Measurements from ENCODE around the gene MREG.
"Not testable (repeated sequence)": the region's sequence is repeated elsewhere in the genome, so short reads cannot be mapped to it uniquely, and the experiment has no call there.

Gene MREG

DNA sequence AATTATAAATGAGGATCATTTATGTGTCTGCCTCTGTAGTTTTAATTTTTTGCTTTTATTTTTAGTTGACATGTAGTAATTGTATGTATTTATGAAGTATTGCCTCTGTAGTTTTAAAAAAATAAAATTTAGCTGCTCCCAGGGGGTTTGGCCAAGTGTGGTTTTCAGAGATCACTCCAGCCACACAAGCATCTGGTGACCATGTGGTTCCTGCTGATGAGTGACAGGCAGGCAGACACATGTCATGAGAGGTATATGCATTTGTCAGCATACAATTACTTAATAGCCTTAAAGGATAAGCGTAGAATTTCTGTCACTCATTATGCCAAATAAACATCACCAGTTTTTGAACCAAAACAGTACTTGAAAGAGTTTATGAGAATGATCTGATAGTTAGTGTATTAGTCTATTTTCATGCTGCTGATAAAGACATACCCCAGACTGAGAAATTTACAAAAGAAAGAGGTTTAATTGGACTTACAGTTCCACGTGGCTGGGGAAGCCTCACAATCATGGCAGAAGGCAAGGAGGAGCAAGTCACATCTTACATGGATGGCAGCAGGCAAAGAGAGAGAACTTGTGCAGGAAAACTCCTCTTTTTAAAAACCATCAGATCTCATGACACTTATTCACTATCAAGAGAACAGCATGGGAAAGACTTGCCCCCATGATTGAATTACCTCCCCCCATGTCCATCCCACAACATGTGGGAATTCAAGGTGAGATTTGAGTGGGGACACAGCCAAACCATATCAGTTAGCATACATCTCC is 29.6 kb downstream of the MREG start:
- no peak for DNase-seq

- no peak for DNase-seq
Observed at GRCh38 chr2:215982465-215982875, 30.9 kb downstream of the MREG start.

DNA sequence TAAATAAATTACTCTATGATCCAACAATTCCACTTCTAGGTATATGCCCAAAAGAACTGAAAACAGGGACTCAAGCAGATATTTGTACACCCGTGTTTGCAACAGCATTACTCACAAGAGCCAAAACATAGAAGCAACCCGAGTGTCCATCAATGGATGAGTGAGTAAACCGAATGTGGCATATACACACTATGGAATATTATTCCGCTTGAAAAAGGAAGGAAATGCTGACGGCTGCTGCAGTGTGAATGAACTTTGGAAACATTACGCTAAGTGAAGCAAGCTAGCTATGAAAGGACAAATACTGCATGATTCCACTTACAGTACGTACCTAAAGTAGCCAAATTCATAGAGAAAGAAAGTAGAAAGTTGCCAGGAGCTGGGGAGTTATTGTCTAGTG is 32.2 kb downstream of the MREG start:
- DNase-seq, result peak; percentile 47

GRCh38 chr2:215979620-215980019 is 33.7 kb downstream of the MREG start:
- DNase-seq, result no peak

- no peak for DNase-seq
Observed at GRCh38 chr2:215974700-215975429, 38.5 kb downstream of the MREG start.

- no peak for DNase-seq
Observed at GRCh38 chr2:215973954-215974699, 39.2 kb downstream of the MREG start.

- no peak for DNase-seq
Observed at GRCh38 chr2:215973145-215973792, 40.1 kb downstream of the MREG start.

- DNase-seq, result no peak
Observed at GRCh38 chr2:215971671-215972070, 41.7 kb downstream of the MREG start.

DNA sequence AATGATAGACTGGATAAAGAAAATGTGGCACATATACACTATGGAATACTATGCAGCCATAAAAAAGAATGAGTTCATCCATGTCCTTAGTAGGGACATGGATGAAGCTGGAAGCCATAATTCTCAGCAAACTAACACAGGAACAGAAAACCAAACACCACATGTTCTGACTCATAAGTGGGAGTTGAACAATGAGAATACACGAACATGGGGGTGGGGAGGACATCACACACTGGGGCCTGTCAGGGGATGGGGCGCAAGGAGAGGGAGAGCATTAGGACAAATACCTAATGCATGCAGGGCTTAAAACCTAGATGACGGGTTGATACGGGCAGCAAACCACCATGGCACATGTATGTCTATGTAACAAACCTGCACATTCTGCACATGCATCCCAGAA is 42.5 kb downstream of the MREG start:
- not testable (repeated sequence) for DNase-seq

- no peak for DNase-seq
Observed at GRCh38 chr2:215970425-215970824, 42.9 kb downstream of the MREG start.

DNA sequence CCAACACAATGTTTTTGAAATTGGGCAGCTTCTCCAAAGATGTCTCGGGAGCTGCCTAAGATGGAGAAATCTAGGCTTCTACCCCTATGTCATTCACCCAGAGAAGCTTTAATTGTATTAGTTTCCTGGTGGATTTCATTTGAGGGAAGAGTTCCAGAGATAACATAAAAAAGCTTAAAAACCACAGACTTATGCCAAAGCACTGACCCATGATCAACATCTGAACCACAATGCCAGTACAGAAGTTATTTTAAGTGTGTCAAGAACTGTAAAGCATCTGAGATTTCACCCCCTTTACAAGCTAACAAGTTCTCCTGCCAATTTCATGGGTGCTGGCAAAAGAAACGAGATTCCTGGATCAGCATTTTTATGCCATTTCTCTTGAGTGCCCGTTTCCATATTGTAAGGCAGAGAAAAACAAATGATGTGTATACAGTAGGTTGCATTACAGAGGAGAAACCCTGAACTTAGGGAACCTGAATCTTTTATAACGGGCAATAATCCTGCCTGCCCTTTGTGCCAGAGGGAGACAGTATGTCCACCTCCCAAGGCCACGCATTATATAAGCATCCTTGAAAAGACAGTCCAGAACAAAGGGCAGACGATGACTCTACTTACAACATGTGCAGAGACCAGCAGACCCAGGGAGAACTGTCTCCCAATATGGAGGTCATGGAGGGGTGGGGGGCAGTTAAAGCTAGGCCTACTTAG is 44.1 kb downstream of the MREG start:
- no peak for DNase-seq

DNA sequence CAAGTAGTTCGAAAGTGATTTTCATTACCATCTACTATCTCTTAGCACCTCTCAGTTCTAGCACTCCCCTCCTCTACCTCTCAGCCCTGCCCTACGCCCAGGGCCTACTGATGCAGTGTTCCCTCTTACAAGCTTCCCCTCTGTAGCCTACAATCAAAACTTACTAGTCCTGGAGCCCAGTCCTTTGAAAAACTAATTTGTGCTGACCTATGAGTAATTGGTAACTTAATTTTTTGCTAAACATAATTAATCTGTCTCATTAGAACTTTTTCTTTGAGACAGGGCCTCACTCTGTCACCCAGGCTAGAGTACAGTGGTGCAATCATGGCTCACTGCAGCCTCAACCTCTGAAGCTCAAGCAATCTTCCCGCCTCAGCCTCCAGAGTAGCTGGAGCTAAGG is 44.9 kb downstream of the MREG start:
- no peak for DNase-seq

GRCh38 chr2:215967590-215968378 is 45.6 kb downstream of the MREG start:
- DNase-seq, result no peak

DNA sequence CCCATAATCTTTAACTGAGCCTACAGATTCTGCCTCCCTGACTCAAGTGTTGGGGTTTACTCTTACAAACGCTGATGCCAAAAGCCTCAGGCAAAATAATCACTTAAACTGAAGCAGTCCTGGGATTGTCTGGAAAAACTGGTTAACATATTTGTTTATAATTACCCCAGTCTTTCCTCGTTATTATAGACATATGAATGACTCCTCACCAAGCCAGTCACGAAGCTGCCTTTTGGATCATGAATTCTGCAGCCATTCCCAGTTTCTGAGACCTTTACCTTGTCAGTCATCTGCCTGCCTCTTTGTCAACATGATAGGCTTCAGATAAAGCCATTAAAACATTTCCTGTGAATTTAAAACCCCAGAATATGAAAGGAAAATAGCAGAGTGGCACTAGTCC is 46.4 kb downstream of the MREG start:
- peak; percentile 25 for DNase-seq

DNA sequence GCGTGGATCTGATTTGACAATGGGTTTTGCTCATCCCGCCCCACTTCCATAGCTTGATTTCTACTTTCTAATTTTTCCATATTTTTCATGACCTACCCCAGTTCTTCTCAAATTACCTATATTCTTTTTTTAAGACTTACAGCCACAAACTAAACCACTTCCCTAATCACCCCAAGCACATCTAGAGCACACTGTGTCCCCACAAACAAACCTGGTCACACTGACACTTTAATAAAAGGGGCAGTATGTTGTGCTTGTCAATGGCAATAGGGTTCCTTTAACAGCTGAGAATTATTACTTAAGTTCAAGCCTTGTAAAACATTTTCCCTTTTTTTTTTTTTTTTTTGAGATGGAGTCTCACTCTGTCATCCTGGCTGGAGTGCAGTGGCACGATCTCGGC is 47.1 kb downstream of the MREG start:
- no peak for DNase-seq

- no peak for DNase-seq
Observed at GRCh38 chr2:215965532-215966165, 47.7 kb downstream of the MREG start.

GRCh38 chr2:215961981-215962380 is 51.4 kb downstream of the MREG start:
- no peak for DNase-seq

DNA sequence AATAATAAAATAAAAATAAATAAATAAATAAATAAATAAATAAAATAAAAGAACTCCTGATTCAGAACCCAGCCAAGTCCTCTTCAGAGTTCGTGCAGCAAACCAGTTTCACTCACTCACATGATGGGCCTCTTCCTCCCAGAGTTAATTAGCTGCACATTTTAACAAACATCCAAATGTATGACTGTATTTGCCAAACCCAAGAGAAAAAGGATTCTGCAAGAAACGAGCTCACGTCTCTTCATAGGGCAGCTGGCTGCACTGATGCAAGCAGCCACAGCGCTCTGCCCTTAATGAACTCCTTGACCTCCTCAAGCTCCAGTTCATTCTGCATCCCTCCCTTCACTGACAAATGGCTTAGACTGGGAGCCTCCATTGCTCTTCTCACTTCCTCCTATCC is 55.1 kb downstream of the MREG start:
- no peak for DNase-seq

GRCh38 chr2:215957354-215958122 is 55.8 kb downstream of the MREG start:
- DNase-seq, result not testable (repeated sequence)

Measured in eye (tissue), 1 donor.